Measurements from ENCODE around the gene CREB5. TPM values are rescaled to one million over a fixed set of nuclear protein-coding genes. Genes with fewer than 3 reads are reported as not detected.

CREB5 gene
- total RNA-seq, 2 experiments from 2014 or later = 1.2 to 1.5 TPM

DNA sequence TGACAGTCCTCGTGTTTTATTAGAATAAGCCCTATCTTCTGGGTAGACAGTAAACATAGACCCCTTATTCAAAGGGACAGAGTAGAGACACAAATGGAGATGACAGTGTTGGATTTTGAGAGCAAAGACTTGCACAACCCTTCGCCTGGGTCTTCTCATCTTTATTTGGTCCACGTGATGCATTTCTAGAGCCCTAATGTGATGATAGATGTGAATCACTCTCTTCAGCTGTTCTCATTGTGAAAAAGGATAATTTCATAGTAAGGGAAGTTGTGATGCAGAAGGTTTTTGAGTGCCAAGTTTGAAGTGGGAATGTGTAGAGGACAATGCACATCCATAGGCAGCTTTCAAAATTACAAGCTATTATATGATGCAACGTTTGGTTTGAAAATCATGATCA lies 86.3 kb downstream of the CREB5 start:
- intact Hi-C loops (cut with micrococcal nuclease) = no loop called here
- DNase-seq = no peak
- ChIA-PET POLR2A (no interaction called here), CTCF (no interaction called here)
- no peaks in the 10 kb centered on the region for H3K9me3 Mint-ChIP-seq
- ATAC-seq = no peak
- no peak overlapping the region for H3K4me3 Mint-ChIP-seq
- no peaks in the 10 kb centered on the region for H3K4me1 Mint-ChIP-seq (ENCODE audit: low read depth)
- TF ChIP-seq, protein P1, sequence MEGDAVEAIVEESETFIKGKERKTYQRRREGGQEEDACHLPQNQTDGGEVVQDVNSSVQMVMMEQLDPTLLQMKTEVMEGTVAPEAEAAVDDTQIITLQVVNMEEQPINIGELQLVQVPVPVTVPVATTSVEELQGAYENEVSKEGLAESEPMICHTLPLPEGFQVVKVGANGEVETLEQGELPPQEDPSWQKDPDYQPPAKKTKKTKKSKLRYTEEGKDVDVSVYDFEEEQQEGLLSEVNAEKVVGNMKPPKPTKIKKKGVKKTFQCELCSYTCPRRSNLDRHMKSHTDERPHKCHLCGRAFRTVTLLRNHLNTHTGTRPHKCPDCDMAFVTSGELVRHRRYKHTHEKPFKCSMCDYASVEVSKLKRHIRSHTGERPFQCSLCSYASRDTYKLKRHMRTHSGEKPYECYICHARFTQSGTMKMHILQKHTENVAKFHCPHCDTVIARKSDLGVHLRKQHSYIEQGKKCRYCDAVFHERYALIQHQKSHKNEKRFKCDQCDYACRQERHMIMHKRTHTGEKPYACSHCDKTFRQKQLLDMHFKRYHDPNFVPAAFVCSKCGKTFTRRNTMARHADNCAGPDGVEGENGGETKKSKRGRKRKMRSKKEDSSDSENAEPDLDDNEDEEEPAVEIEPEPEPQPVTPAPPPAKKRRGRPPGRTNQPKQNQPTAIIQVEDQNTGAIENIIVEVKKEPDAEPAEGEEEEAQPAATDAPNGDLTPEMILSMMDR (IDR thresholded peaks at IDR 0.05) = no peak
- no peaks in the 10 kb centered on the region for H3K36me3 Mint-ChIP-seq (ENCODE audit: low read depth)
- H3K27me3 Mint-ChIP-seq = peaks cover 6% of the 10 kb centered on the region
- no peak overlapping the region for H3K27ac Mint-ChIP-seq

DNA sequence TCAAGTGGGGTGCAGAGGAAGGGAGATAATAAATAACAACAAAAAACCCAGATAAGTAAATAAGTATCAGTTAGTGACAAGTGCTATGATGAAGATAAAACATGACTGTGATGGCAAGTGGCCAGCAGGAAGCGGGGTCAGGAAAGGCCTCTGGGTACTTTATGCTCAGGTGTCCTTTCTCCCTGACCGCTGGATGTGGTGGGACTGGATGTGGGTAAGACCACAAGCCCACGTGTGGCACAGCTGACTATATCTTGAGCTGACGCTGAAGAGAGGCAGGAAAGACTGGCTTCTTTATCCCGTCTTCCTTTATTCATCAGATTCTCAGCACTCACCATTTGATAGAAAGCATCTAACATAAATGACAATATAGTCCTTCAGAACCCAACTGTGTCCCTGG lies 87.8 kb downstream of the CREB5 start:
- CTCF ChIA-PET = no interaction called here

DNA sequence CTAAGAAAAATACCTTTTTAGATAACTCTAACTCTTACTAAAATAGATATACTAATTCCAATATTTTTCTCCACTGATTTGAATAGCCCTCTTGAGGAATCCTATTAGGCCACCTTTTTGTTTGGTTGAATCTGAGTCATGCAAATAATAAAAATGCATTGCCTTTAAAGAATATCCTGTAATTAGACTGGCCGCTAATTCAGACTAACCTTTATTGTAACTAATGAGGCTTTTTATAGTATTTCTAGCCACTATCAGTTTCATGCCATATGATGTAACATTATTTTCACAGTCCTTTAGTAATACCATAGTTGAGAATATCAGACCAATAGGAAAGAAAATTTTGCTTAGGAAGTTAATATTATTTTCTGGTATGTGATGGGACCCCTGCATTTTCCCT lies 90.1 kb downstream of the CREB5 start:
- ATAC-seq = no peak

More for the DNA sequence above, 87.8 kb downstream of the CREB5 start:
- Mint-ChIP-seq H3K27ac (no peak overlapping the region), H3K27me3 (peaks cover 3% of the 10 kb centered on the region), H3K4me3 (no peak overlapping the region), H3K9me3 (no peaks in the 10 kb centered on the region), H3K4me1 (ENCODE audit: low read depth) (no peaks in the 10 kb centered on the region), H3K36me3 (ENCODE audit: low read depth) (no peaks in the 10 kb centered on the region)
- no peak for ATAC-seq
- intact Hi-C loops (cut with micrococcal nuclease) = no loop called here
- TF ChIP-seq, protein P1 (IDR thresholded peaks at IDR 0.05) = no peak
- POLR2A ChIA-PET = no interaction called here
- DNase-seq = peak; percentile 37

DNA sequence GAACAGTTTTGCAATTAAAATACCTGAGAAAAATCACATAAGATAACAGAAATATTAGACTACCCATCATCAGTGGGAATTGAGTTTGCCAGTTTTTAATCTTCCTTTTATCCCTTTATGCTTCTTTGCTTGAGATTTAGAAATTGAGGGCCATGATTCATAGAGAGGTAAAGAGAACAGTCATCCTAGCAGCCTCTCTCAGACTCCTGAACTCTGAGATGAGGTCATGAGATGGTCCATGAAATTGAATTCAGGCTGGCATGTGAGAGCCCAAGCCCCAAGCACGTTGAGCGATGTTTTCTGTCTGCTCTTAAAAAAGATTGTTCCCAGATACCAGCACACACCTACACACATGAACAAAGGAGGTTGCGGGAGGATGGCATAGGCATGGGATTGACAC lies 91.1 kb downstream of the CREB5 start:
- no peaks in the 10 kb centered on the region for H3K9me3 Mint-ChIP-seq
- no peak for ATAC-seq
- CTCF ChIA-PET = no interaction called here
- POLR2A ChIA-PET = no interaction called here
- TF ChIP-seq, protein P1 (IDR thresholded peaks at IDR 0.05) = no peak
- H3K27me3 Mint-ChIP-seq = peaks cover 7% of the 10 kb centered on the region
- intact Hi-C loops (cut with micrococcal nuclease) = no loop called here
- no peaks in the 10 kb centered on the region for H3K36me3 Mint-ChIP-seq (ENCODE audit: low read depth)
- no peak for DNase-seq
- H3K4me1 Mint-ChIP-seq (ENCODE audit: low read depth) = no peaks in the 10 kb centered on the region
- H3K4me3 Mint-ChIP-seq = no peak overlapping the region
- H3K27ac Mint-ChIP-seq = no peak overlapping the region

More for the DNA sequence above, 90.1 kb downstream of the CREB5 start:
- POLR2A ChIA-PET = no interaction called here
- Mint-ChIP-seq H3K9me3 (no peaks in the 10 kb centered on the region), H3K36me3 (ENCODE audit: low read depth) (no peaks in the 10 kb centered on the region), H3K4me3 (no peak overlapping the region), H3K27ac (no peak overlapping the region), H3K27me3 (peaks cover 3% of the 10 kb centered on the region), H3K4me1 (ENCODE audit: low read depth) (no peaks in the 10 kb centered on the region)
- TF ChIP-seq, protein P1 (IDR thresholded peaks at IDR 0.05) = no peak
- CTCF ChIA-PET = no interaction called here
- intact Hi-C loops (cut with micrococcal nuclease) = no loop called here
- DNase-seq = no peak

DNA sequence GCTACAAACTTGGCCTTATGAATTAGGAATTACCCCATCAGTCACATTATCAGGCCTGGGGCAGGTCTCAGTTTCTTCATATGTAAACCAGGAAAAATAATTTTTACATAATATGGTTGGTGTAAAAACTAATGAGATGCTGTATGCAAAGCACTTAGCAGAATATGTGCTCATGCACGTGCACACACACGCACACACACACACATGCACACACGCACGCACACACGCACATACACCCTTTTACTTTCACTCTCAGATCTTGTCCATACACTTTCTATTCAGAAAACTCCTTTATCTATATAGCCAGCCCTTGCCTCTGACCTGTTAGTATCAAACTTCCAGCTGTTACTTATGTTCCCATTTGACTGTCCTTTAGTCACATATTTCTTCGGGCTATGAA lies 92.7 kb downstream of the CREB5 start:
- ATAC-seq = no peak

More for the DNA sequence above, 92.7 kb downstream of the CREB5 start:
- no peak for DNase-seq
- H3K9me3 Mint-ChIP-seq = no peaks in the 10 kb centered on the region
- intact Hi-C loops (cut with micrococcal nuclease) = no loop called here
- H3K4me3 Mint-ChIP-seq = no peak overlapping the region
- H3K27ac Mint-ChIP-seq = no peak overlapping the region
- TF ChIP-seq, protein P1 (IDR thresholded peaks at IDR 0.05) = no peak
- H3K36me3 Mint-ChIP-seq (ENCODE audit: low read depth) = no peaks in the 10 kb centered on the region
- ChIA-PET POLR2A (no interaction called here), CTCF (no interaction called here)
- peaks cover 5% of the 10 kb centered on the region for H3K27me3 Mint-ChIP-seq
- peaks cover 4% of the 10 kb centered on the region for H3K4me1 Mint-ChIP-seq (ENCODE audit: low read depth)
